ENCODE data around the gene CHEK1. TPM values are rescaled to one million over a fixed set of nuclear protein-coding genes. Genes with fewer than 3 reads are reported as not detected.

Gene CHEK1
- total RNA-seq, 4 donors from 2014 or later, result 0.42 to 0.56 TPM; not detected in 2

GRCh38 chr11:125688632-125689031 is 63.7 kb downstream of the CHEK1 start:
- TF ChIP-seq CTCF (IDR thresholded peaks at IDR 0.05 in 4 of 5, conservative IDR thresholded peaks at IDR 0.05 in 1 of 5) (no peak), POLR2A (IDR thresholded peaks at IDR 0.05) (no peak)

GRCh38 chr11:125689274-125689859 is 64.4 kb downstream of the CHEK1 start:
- in situ Hi-C loops (cut with MboI; ENCODE audit: low sequenced_read_pairs in 4 of 4), result loop anchor here in 1 of 4 donors (25.0 kb wide), 1 partner anchor 152 kb away; no protein-coding TSS in a partner anchor
- no peaks in the 10 kb centered on the region for H3K9me3 ChIP-seq
- no peak overlapping the region for H3K4me3 ChIP-seq
- ATAC-seq (no peak), DNase-seq (no peak)
- H3K4me1 ChIP-seq, result no peaks in the 10 kb centered on the region
- no peaks in the 10 kb centered on the region for H3K36me3 ChIP-seq
- H3K27ac ChIP-seq, result no peak overlapping the region
- intact Hi-C loops (cut with DNase I; ENCODE audit: low total_unique reads), result no loop called here
- H3K27me3 ChIP-seq, result no peaks in the 10 kb centered on the region
- TF ChIP-seq CTCF (IDR thresholded peaks at IDR 0.05 in 4 of 5, conservative IDR thresholded peaks at IDR 0.05 in 1 of 5) (no peak), POLR2A (IDR thresholded peaks at IDR 0.05) (no peak)

More at GRCh38 chr11:125688632-125689031, 63.7 kb downstream of the CHEK1 start:
- Histone ChIP-seq H3K36me3 (no peaks in the 10 kb centered on the region), H3K9me3 (no peaks in the 10 kb centered on the region), H3K4me3 (no peak overlapping the region), H3K4me1 (no peaks in the 10 kb centered on the region), H3K27ac (no peak overlapping the region), H3K27me3 (no peaks in the 10 kb centered on the region)
- DNase-seq (no peak), ATAC-seq (no peak)
- in situ Hi-C loops (cut with MboI; ENCODE audit: low sequenced_read_pairs in 4 of 4) (loop anchor here in 1 of 4 donors (25.0 kb wide), 1 partner anchor 151 kb away; no protein-coding TSS in a partner anchor), intact Hi-C loops (cut with DNase I; ENCODE audit: low total_unique reads) (no loop called here)

- in situ Hi-C loops (cut with MboI; ENCODE audit: low sequenced_read_pairs in 4 of 4) (loop anchor here in 1 of 4 donors (25.0 kb wide), 1 partner anchor 153 kb away; no protein-coding TSS in a partner anchor), intact Hi-C loops (cut with DNase I; ENCODE audit: low total_unique reads) (no loop called here)
- Histone ChIP-seq H3K27ac (no peak overlapping the region), H3K4me1 (no peaks in the 10 kb centered on the region), H3K27me3 (no peaks in the 10 kb centered on the region), H3K36me3 (no peaks in the 10 kb centered on the region), H3K9me3 (no peaks in the 10 kb centered on the region), H3K4me3 (no peak overlapping the region)
- DNase-seq, result no peak
- no peak for TF ChIP-seq CTCF (IDR thresholded peaks at IDR 0.05 in 4 of 5, conservative IDR thresholded peaks at IDR 0.05 in 1 of 5)
- no peak for TF ChIP-seq POLR2A (IDR thresholded peaks at IDR 0.05)
- ATAC-seq, result no peak
Measured at GRCh38 chr11:125690006-125690405, 65.0 kb downstream of the CHEK1 start.

GRCh38 chr11:125692887-125693286 is 67.9 kb downstream of the CHEK1 start:
- DNase-seq, result no peak
- Histone ChIP-seq H3K9me3 (no peaks in the 10 kb centered on the region), H3K4me3 (no peak overlapping the region), H3K36me3 (no peaks in the 10 kb centered on the region), H3K27me3 (no peaks in the 10 kb centered on the region), H3K27ac (no peak overlapping the region), H3K4me1 (no peaks in the 10 kb centered on the region)
- no peak for ATAC-seq
- intact Hi-C loops (cut with DNase I; ENCODE audit: low total_unique reads), result no loop called here
- in situ Hi-C loops (cut with MboI; ENCODE audit: low sequenced_read_pairs in 4 of 4), result loop anchor here in 1 of 4 donors (25.0 kb wide), 1 partner anchor 156 kb away; no protein-coding TSS in a partner anchor
- TF ChIP-seq POLR2A (IDR thresholded peaks at IDR 0.05), result no peak
- TF ChIP-seq CTCF (IDR thresholded peaks at IDR 0.05 in 4 of 5, conservative IDR thresholded peaks at IDR 0.05 in 1 of 5), result no peak
